Fibroblast of the aortic adventitia (primary cell): ENCODE results near the gene TMEM9. TPM values are rescaled to one million over a fixed set of nuclear protein-coding genes. Genes with fewer than 3 reads are reported as not detected.
A peak's percentile ranks its signal among the peaks of the same experiment; 100 is the strongest.

ENCODE experiments used
- DNase-seq: peaks from one replicate; pipeline ENCODE4 v3.0.0-alpha.2; 2010; ENCODE audit warnings: low read depth
- H3K4me3 ChIP-seq: 2 replicates; pipeline ENCODE4 v1.5.1; 2011; ENCODE audit warnings: low read depth, mild to moderate bottlenecking, control low read depth, low read length, moderate library complexity
- CTCF ChIP-seq: IDR thresholded peaks from 2 replicates; pipeline ENCODE4 v1.5.1; 2011; ENCODE audit warnings: mild to moderate bottlenecking, low read length, control low read depth, inconsistent platforms; ENCODE audit not compliant: insufficient read depth
- total RNA-seq: library from RNA; depleted of rRNA; stranded (reverse); fragments of >200 nt; gene quantifications from 2 replicates; pipeline ENCODE4 v1.2.3, GENCODE V29; 2012; ENCODE audit warnings: low replicate concordance

The TMEM9 gene
- total RNA-seq, 1 donor = 35.1 TPM

GRCh38 chr1:201176940-201177339 lies 22.7 kb upstream of the TMEM9 start:
- H3K4me3 ChIP-seq = no peak overlapping the region
- TF ChIP-seq CTCF = no peak
- DNase-seq = no peak

- TF ChIP-seq CTCF = no peak
- no peak overlapping the region for H3K4me3 ChIP-seq
- no peak for DNase-seq
Observed at GRCh38 chr1:201175820-201176500, 21.7 kb upstream of the TMEM9 start.

- no peak for DNase-seq
- TF ChIP-seq CTCF = no peak
- H3K4me3 ChIP-seq = no peak overlapping the region
Observed at GRCh38 chr1:201173736-201174135, 19.5 kb upstream of the TMEM9 start.

- TF ChIP-seq CTCF = no peak
- no peak for DNase-seq
- H3K4me3 ChIP-seq = no peak overlapping the region
Observed at GRCh38 chr1:201172999-201173610, 18.8 kb upstream of the TMEM9 start.

- TF ChIP-seq CTCF = no peak
- DNase-seq = no peak
- H3K4me3 ChIP-seq = no peak overlapping the region
Observed at GRCh38 chr1:201172326-201172725, 18.1 kb upstream of the TMEM9 start.

GRCh38 chr1:201171063-201172036 lies 17.1 kb upstream of the TMEM9 start:
- peak overlapping the region; percentile 63 for H3K4me3 ChIP-seq
- TF ChIP-seq CTCF = peak; percentile 52
- peak; percentile 36 for DNase-seq
